ENCODE measurements around the gene PET100.
A peak's percentile ranks its signal among the peaks of the same experiment; 100 is the strongest.
"Not testable (repeated sequence)": the region's sequence is repeated elsewhere in the genome, so short reads cannot be mapped to it uniquely, and the experiment has no call there.

Gene PET100

GRCh38 chr19:7643031-7643415, 13.4 kb downstream of the PET100 start:
- H3K27me3 ChIP-seq (ENCODE audit: insufficient read depth, low read length), result no peaks in the 10 kb centered on the region
- no peak overlapping the region for H3K4me3 ChIP-seq (ENCODE audit: low read length)
- H3K4me1 ChIP-seq (ENCODE audit: insufficient read depth, low read length), result no peaks in the 10 kb centered on the region
- H3K9me3 ChIP-seq (ENCODE audit: low read length), result no peaks in the 10 kb centered on the region
- no peak overlapping the region for H2AFZ ChIP-seq (ENCODE audit: low read depth, low read length)
- no peaks in the 10 kb centered on the region for H3K36me3 ChIP-seq (ENCODE audit: insufficient read depth, low read length)

- not testable (repeated sequence) for H3K4me3 ChIP-seq (ENCODE audit: low read length); H3K4me1 ChIP-seq (ENCODE audit: insufficient read depth, low read length); H3K9me3 ChIP-seq (ENCODE audit: low read length); H3K27me3 ChIP-seq (ENCODE audit: insufficient read depth, low read length); H3K36me3 ChIP-seq (ENCODE audit: insufficient read depth, low read length); H2AFZ ChIP-seq (ENCODE audit: low read depth, low read length)
Measured at GRCh38 chr19:7643629-7644549, 14.3 kb downstream of the PET100 start.

GRCh38 chr19:7644550-7644877, 14.9 kb downstream of the PET100 start:
- no peaks in the 10 kb centered on the region for H3K27me3 ChIP-seq (ENCODE audit: insufficient read depth, low read length)
- no peak overlapping the region for H2AFZ ChIP-seq (ENCODE audit: low read depth, low read length)
- no peaks in the 10 kb centered on the region for H3K36me3 ChIP-seq (ENCODE audit: insufficient read depth, low read length)
- no peaks in the 10 kb centered on the region for H3K9me3 ChIP-seq (ENCODE audit: low read length)
- H3K4me1 ChIP-seq (ENCODE audit: insufficient read depth, low read length), result no peaks in the 10 kb centered on the region
- H3K4me3 ChIP-seq (ENCODE audit: low read length), result no peak overlapping the region

- Histone ChIP-seq H3K36me3 (ENCODE audit: insufficient read depth, low read length) (no peaks in the 10 kb centered on the region), H3K4me3 (ENCODE audit: low read length) (no peak overlapping the region), H3K27me3 (ENCODE audit: insufficient read depth, low read length) (peaks cover 1% of the 10 kb centered on the region), H3K9me3 (ENCODE audit: low read length) (no peaks in the 10 kb centered on the region), H2AFZ (ENCODE audit: low read depth, low read length) (no peak overlapping the region), H3K4me1 (ENCODE audit: insufficient read depth, low read length) (no peaks in the 10 kb centered on the region)
Measured at GRCh38 chr19:7645163-7645562, 15.6 kb downstream of the PET100 start.

- H3K36me3 ChIP-seq (ENCODE audit: insufficient read depth, low read length), result no peaks in the 10 kb centered on the region
Measured at GRCh38 chr19:7645656-7646425, 16.2 kb downstream of the PET100 start.

DNA sequence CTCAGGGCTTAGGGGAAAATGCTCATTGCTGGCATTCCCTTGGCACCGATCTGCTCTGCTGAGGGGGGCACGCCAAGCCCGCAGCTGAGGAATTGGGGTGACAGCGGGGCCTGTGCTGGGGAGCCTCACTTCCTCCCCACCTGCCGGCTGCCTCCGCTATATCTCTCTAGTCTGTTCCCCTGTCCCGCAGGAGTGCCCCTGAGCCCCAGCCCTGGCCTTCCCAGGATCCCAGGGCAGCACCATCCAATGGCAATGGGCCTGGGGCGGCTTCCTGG, 16.8 kb downstream of the PET100 start:
- Histone ChIP-seq H3K9me3 (ENCODE audit: low read length) (no peaks in the 10 kb centered on the region), H3K27me3 (ENCODE audit: insufficient read depth, low read length) (peaks cover 10% of the 10 kb centered on the region), H3K36me3 (ENCODE audit: insufficient read depth, low read length) (no peaks in the 10 kb centered on the region), H3K4me3 (ENCODE audit: low read length) (no peak overlapping the region), H2AFZ (ENCODE audit: low read depth, low read length) (no peak overlapping the region), H3K4me1 (ENCODE audit: insufficient read depth, low read length) (no peaks in the 10 kb centered on the region)

More at GRCh38 chr19:7645656-7646425, 16.2 kb downstream of the PET100 start:
- Histone ChIP-seq H2AFZ (ENCODE audit: low read depth, low read length) (no peak overlapping the region), H3K4me1 (ENCODE audit: insufficient read depth, low read length) (no peaks in the 10 kb centered on the region), H3K9me3 (ENCODE audit: low read length) (no peaks in the 10 kb centered on the region), H3K4me3 (ENCODE audit: low read length) (no peak overlapping the region), H3K27me3 (ENCODE audit: insufficient read depth, low read length) (peaks cover 5% of the 10 kb centered on the region)

GRCh38 chr19:7647156-7647555, 17.6 kb downstream of the PET100 start:
- no peak overlapping the region for H3K4me3 ChIP-seq (ENCODE audit: low read length)
- H3K27me3 ChIP-seq (ENCODE audit: insufficient read depth, low read length), result peaks cover 10% of the 10 kb centered on the region
- no peaks in the 10 kb centered on the region for H3K4me1 ChIP-seq (ENCODE audit: insufficient read depth, low read length)
- H2AFZ ChIP-seq (ENCODE audit: low read depth, low read length), result no peak overlapping the region
- H3K36me3 ChIP-seq (ENCODE audit: insufficient read depth, low read length), result no peaks in the 10 kb centered on the region
- no peaks in the 10 kb centered on the region for H3K9me3 ChIP-seq (ENCODE audit: low read length)

DNA sequence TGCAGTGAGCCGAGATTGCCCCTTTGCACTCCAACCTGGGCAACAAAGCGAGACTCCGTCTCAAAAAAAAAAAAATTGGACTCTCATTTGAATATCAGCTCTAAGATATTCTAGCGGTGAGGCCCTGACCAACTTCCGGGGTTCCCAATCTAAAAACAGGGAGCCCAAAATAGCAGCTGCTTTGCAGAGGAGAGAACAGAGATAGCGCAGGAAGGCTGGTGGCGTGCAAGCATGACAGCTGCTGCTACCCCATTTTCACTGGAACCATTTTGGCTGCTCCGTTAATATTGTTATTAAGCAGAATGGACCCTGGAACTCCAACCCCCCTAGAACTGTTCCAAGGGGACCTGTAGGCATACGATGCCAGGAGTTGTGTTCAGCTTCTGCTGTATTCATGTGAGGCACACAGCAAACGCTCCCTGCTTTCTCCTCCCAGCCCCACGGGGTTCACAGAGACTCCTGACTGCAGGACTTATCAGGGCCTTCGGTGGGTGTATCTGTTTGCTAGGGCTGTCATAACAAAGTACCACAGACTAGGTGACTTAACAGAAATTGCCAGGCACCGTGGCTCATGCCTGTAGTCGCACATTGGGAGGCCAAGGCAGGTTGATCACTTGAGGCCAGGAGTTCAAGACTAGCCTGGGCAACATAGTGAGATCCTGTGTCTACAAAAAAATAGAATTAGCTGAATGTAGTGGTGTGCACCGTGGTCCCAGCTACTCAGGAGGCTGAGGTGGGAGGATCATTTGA, 18.8 kb downstream of the PET100 start:
- Histone ChIP-seq H3K9me3 (ENCODE audit: low read length) (no peaks in the 10 kb centered on the region), H3K36me3 (ENCODE audit: insufficient read depth, low read length) (no peaks in the 10 kb centered on the region), H3K27me3 (ENCODE audit: insufficient read depth, low read length) (peaks cover 10% of the 10 kb centered on the region), H3K4me3 (ENCODE audit: low read length) (no peak overlapping the region), H3K4me1 (ENCODE audit: insufficient read depth, low read length) (no peaks in the 10 kb centered on the region), H2AFZ (ENCODE audit: low read depth, low read length) (no peak overlapping the region)

- Histone ChIP-seq H3K9me3 (ENCODE audit: low read length) (no peaks in the 10 kb centered on the region), H3K36me3 (ENCODE audit: insufficient read depth, low read length) (no peaks in the 10 kb centered on the region), H3K27me3 (ENCODE audit: insufficient read depth, low read length) (peaks cover 10% of the 10 kb centered on the region), H3K4me1 (ENCODE audit: insufficient read depth, low read length) (no peaks in the 10 kb centered on the region), H2AFZ (ENCODE audit: low read depth, low read length) (no peak overlapping the region), H3K4me3 (ENCODE audit: low read length) (no peak overlapping the region)
Measured at GRCh38 chr19:7650148-7650547, 20.6 kb downstream of the PET100 start.

- Histone ChIP-seq H3K9me3 (ENCODE audit: low read length) (no peaks in the 10 kb centered on the region), H3K36me3 (ENCODE audit: insufficient read depth, low read length) (no peaks in the 10 kb centered on the region), H3K27me3 (ENCODE audit: insufficient read depth, low read length) (peaks cover 10% of the 10 kb centered on the region), H3K4me1 (ENCODE audit: insufficient read depth, low read length) (no peaks in the 10 kb centered on the region), H3K4me3 (ENCODE audit: low read length) (peak overlapping the region; percentile 18), H2AFZ (ENCODE audit: low read depth, low read length) (no peak overlapping the region)
Measured at GRCh38 chr19:7652061-7652641, 22.6 kb downstream of the PET100 start.

- no peaks in the 10 kb centered on the region for H3K36me3 ChIP-seq (ENCODE audit: insufficient read depth, low read length)
- H2AFZ ChIP-seq (ENCODE audit: low read depth, low read length), result no peak overlapping the region
- H3K9me3 ChIP-seq (ENCODE audit: low read length), result no peaks in the 10 kb centered on the region
- H3K4me3 ChIP-seq (ENCODE audit: low read length), result no peak overlapping the region
- H3K4me1 ChIP-seq (ENCODE audit: insufficient read depth, low read length), result no peaks in the 10 kb centered on the region
- peaks cover 10% of the 10 kb centered on the region for H3K27me3 ChIP-seq (ENCODE audit: insufficient read depth, low read length)
Measured at GRCh38 chr19:7654401-7654800, 24.8 kb downstream of the PET100 start.

GRCh38 chr19:7655581-7655980, 26.0 kb downstream of the PET100 start:
- Histone ChIP-seq H3K9me3 (ENCODE audit: low read length) (no peaks in the 10 kb centered on the region), H2AFZ (ENCODE audit: low read depth, low read length) (no peak overlapping the region), H3K36me3 (ENCODE audit: insufficient read depth, low read length) (no peaks in the 10 kb centered on the region), H3K4me1 (ENCODE audit: insufficient read depth, low read length) (no peaks in the 10 kb centered on the region), H3K4me3 (ENCODE audit: low read length) (no peak overlapping the region), H3K27me3 (ENCODE audit: insufficient read depth, low read length) (peaks cover 6% of the 10 kb centered on the region)
